ENCODE data around the gene MTCL3.

GRCh38 chr6:127497410-127497809 lies 21.7 kb downstream of the MTCL3 start:
- TF ChIP-seq CTCF (IDR thresholded peaks at IDR 0.05; ENCODE audit: insufficient read depth, low read length, poor library complexity, severe bottlenecking), result no peak
- no peak for TF ChIP-seq EZH2phosphoT487 (conservative IDR thresholded peaks at IDR 0.05; ENCODE audit: low read length)

Data from SU-DHL-6 (cell line).